Stimulated activated CD8-positive, alpha-beta memory T cell treated with anti-CD3 and anti-CD28 coated beads, Interleukin-12 subunit alpha, Interleukin-12 subunit beta, amount 100 ng/mL, for 24 hours (primary cell): ENCODE data around the gene NPLOC4.
"Not testable (repeated sequence)": the region's sequence is repeated elsewhere in the genome, so short reads cannot be mapped to it uniquely, and the experiment has no call there.

Source experiments
- DNase-seq: peaks from one replicate; pipeline ENCODE4 v3.0.0-alpha.2; 2020; ENCODE audit errors: extremely low read depth

NPLOC4 gene

DNA sequence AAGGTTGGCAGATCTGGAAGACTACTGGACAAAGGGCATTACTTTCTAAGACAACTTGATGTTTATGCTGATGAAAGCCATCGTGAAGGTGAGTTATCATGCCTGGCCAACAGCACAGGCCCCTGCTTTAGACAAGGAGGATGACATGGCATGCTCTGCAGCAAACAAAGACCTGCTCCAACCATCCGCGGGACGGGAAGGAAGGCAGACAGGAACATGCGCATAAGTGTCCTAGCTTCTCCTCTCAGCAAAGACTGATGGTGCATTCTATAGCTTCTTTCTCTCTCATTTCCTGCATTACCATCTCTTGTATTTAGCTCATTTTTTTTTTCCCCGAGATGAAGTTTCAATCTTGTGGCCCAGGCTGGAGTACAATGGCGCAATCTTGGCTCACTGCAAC, 5.4 kb downstream of the NPLOC4 start:
- no peak for DNase-seq

- DNase-seq: no peak
Observed at GRCh38 chr17:81630274-81630673, 6.6 kb downstream of the NPLOC4 start.

GRCh38 chr17:81621494-81622130, 15.3 kb downstream of the NPLOC4 start:
- no peak for DNase-seq

- not testable (repeated sequence) for DNase-seq
Observed at GRCh38 chr17:81618307-81618706, 18.6 kb downstream of the NPLOC4 start.

DNA sequence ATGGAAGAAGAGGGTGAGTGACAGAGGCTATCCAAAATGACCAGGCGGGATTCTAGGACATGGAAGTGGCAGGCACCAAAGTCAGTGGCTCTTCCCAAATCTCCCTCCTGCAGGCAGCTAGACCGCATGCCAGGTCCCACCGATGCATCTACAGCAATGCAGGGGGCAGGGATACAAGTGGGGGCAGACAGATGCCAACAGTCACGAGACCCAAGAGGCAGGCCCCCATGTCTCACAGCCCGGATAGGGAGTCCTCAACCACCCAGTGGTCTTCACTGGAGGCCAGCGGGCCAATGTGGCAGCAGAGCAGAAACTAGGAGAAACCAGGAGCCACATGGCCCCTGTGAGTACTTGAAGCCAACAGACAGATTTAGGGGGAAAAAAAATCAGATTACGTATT, 20.0 kb downstream of the NPLOC4 start:
- no peak for DNase-seq

GRCh38 chr17:81615401-81615930, 21.4 kb downstream of the NPLOC4 start:
- DNase-seq: no peak

DNA sequence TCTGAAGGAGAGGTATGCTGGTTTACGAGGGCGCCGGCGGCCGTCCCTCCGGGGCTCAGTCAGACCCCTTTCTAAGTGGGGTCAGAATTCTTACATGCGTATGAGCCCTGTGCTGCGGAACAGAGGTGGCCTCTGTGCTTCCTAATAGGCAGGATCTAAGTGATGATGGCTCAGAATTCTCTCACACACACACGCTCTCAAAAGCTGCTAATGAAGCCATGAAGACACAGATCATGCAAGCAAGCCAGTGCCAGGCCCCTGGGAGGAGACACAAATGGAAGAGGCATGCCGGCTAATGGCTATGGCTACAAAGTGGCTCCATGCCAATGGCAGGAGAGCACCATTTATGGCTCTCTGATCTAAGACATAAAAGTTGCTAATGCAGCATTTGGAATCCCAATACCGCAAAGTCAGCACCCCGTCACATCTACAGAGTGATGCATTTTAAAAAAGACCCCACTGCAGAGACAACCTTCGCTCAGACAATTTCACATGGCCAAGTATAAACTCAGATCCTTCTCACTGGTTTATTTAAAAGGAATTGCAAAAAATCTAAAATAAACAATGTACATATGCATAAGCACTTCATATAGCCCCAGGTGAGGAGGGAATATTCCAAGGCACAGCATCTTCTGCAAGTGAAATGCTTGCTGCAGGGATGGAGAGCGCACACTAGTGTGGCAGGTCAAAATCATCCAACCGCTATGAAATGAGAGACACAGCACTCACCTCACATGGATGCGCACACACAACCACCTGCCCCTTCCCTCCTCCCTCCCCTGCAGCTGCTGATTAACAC, 24.5 kb downstream of the NPLOC4 start:
- DNase-seq: no peak

- DNase-seq: no peak
Observed at GRCh38 chr17:81609541-81610311, 27.2 kb downstream of the NPLOC4 start.

DNA sequence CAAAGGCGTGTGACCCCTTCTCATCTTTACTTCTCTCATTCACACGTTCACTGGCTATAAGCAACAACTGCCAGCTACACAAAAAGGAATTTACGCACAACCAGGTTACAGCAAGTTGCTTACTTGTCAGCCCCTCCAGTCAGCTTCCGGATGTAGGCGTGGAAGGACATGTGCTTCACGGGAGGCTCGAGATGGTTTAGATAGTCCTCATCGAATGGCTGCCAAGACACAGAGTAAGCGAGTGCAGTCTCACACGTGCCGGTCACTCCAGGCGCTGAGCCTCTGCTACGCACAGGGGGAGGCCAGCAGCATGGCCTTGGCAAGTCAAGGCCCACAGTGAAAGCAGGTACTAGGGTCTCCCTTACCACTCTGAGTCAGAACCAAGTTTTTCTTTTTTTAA, 28.3 kb downstream of the NPLOC4 start:
- DNase-seq: no peak

DNA sequence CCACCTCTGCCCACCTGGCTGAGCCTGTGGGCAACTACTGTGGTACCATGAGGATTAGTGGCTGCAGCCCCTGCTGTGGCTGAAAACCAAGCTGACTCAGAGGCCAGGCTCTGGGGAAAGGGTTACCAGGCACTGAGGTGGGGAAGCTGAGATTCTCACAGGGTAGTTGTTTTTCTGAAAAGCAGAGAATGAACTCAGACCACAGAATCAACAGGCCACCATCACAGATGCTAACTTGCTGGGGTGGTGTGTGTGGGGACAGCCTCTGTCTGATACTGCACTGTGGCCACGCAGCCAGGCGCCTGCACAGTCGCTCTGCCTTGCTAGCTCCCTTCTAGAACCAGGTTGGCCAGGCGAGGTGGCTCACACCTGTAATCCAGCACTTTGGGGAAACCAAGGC, 28.8 kb downstream of the NPLOC4 start:
- DNase-seq: no peak

- no peak for DNase-seq
Observed at GRCh38 chr17:81607431-81607830, 29.5 kb downstream of the NPLOC4 start.

GRCh38 chr17:81603846-81604610, 32.9 kb downstream of the NPLOC4 start:
- DNase-seq: no peak

GRCh38 chr17:81601525-81602120, 35.3 kb downstream of the NPLOC4 start:
- DNase-seq: no peak

GRCh38 chr17:81599719-81600486, 37.0 kb downstream of the NPLOC4 start:
- DNase-seq: no peak

DNA sequence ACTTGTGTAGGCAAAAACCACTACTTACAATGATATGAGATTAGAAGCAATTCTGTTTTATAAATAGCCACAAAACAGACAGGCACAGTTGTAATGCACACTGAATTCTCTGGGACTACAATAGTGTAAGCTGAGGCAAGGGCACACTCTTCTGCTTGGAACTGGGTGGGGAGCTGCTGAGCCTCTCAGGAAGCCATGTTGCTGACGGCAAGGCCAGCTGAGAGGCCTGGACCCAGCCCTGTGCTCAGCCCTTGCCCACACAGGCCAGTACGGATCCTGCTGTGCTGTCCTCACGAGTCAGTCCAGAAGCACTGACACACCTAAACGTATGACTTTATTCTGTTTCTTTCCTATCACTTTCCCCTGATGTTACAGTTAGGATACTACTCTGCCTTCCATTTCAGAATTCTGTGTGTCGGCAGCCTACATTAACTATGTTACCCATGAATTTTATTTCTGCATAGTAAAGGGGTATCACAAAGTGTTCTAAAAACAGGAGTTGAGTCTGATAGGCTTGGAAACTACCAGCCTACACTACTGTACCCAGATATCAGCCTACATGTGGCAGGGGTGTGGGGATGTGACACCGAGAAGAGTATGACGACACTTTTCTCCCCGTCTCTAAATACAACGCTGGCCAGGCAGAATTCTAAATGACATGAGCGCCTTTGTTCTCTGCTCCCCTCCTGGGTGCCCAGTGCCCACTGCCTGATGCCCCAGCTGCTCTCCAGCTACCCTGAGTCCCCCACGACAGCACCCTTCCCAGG, 43.6 kb downstream of the NPLOC4 start:
- no peak for DNase-seq

- DNase-seq: no peak
Observed at GRCh38 chr17:81591971-81592370, 44.9 kb downstream of the NPLOC4 start.

- no peak for DNase-seq
Observed at GRCh38 chr17:81590121-81590520, 46.8 kb downstream of the NPLOC4 start.

DNA sequence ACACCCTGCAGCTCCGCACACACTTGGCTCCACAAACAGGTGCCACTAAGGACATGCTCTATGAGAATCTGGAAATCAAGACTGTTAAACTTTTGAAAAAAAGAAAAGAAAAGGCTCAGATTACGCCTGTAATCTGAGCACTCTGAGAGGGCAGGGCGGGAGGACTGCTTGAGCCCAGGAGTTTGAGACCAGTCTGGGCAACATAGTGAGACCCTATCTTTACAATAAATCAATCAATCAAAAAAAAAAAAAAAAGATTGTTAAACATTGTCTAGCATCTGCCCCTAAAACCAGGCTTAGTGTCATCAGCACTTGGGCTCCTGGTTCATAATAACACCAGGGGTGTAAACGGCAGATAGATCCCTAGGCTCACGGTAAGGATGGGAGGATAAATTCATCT, 47.3 kb downstream of the NPLOC4 start:
- DNase-seq: no peak

GRCh38 chr17:81586096-81586495, 50.8 kb downstream of the NPLOC4 start:
- DNase-seq: no peak

DNA sequence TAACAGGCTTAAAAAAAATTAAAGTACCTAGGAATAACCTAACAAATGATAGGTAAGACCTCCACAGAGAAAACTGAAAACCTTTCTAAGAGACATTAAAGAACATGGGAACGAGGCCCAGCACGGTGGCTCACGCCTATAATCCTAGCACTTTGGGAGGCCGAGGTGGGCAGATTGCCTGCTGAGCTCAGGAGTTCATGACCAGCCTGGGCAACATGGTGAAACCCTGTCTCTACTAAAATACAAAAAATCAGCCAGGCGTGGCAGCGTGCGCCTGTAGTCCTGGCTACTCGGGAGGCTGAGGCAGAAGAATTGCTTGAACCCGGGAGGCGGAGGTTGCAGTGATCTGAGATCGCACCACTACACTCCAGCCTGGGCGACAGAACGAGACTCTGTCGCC, 52.1 kb downstream of the NPLOC4 start:
- DNase-seq: not testable (repeated sequence)
